ENCODE data around the gene FAXDC2. TPM values are rescaled to one million over a fixed set of nuclear protein-coding genes. Genes with fewer than 3 reads are reported as not detected.

Gene FAXDC2
- total and polyA plus RNA-seq, 2 of the 8 experiments (the other 6 are each of a cell fraction or from before 2014, with no cell fraction given), result 3.7 to 5.9 TPM

GRCh38 chr5:154858972-154859871 lies 8.8 kb upstream of the FAXDC2 start:
- peak overlapping the region; percentile 25; the same call in 1 of the 2 replicates for H3K18ac ChIP-seq (ENCODE audit: extremely low read depth, low read length)
- H2AFZ ChIP-seq (ENCODE audit: low read length), result peak overlapping the region; percentile 11; the same call in 1 of the 2 replicates
- TF ChIP-seq ASH2L (IDR thresholded peaks at IDR 0.05; ENCODE audit: low read length) (peak; percentile 2), KDM1A (IDR thresholded peaks at IDR 0.05; ENCODE audit: borderline replicate concordance, low read length) (peak; percentile 61; the same call in 1 of the 2 replicates), CEBPB (IDR thresholded peaks at IDR 0.05; ENCODE audit: low read depth, low read length) (no peak)
- H4K8ac ChIP-seq (ENCODE audit: extremely low read depth, insufficient read depth, low read length), result no peak overlapping the region
- peaks cover 0 to 9% (median 5%) of the 10 kb centered on the region in 4 experiments; a peak in 6 of 7 replicates for H3K4me1 ChIP-seq (replicated peaks in 1 of 4; ENCODE audit: control insufficient read depth in 3 of 4, insufficient read depth in 4 of 4, low read length in 3 of 4)
- H3K14ac ChIP-seq (ENCODE audit: insufficient read length), result no peak overlapping the region
- no peak overlapping the region for H3K56ac ChIP-seq (replicated peaks; ENCODE audit: insufficient read length, low read depth, low read length)
- H3K9me3 ChIP-seq (ENCODE audit: insufficient read depth in 2 of 2, low read depth in 1 of 2, low read length in 1 of 2), result no peaks in the 10 kb centered on the region
- H2BK20ac ChIP-seq (ENCODE audit: low read length), result no peak overlapping the region
- peak overlapping the region; percentile 92 for H3K23ac ChIP-seq (ENCODE audit: insufficient read length)
- no peak overlapping the region for H4K91ac ChIP-seq (replicated peaks; ENCODE audit: insufficient read length, low read length)
- peaks cover 2 to 11% (median 9%) of the 10 kb centered on the region in 4 experiments; a peak in 6 of 8 replicates for H3K36me3 ChIP-seq (ENCODE audit: control insufficient read depth in 2 of 4, insufficient read depth in 4 of 4, low read length in 3 of 4)
- WGBS, 2 experiments (ENCODE audit: extremely low coverage in 1 of 2, insufficient coverage in 1 of 2, insufficient read length in 1 of 2, insufficient replicate concordance in 2 of 2, low coverage in 1 of 2, low lambda C conversion rate in 2 of 2, missing lambda C conversion rate in 1 of 2), result 21 to 100% methylated on average over 2 to 26 of the region's 26 CpGs
- H3K27me3 ChIP-seq (replicated peaks in 1 of 4; ENCODE audit: control insufficient read depth in 3 of 4, extremely low read depth in 1 of 4, insufficient read depth in 3 of 4, low read length in 3 of 4), result no peaks in the 10 kb centered on the region
- H3K79me1 ChIP-seq (ENCODE audit: low read depth, low read length), result peaks cover 5% of the 10 kb centered on the region; the same call in 1 of the 2 replicates
- H3K79me2 ChIP-seq (ENCODE audit: control insufficient read depth in 1 of 2, insufficient read depth in 2 of 2, low read length in 2 of 2), result peaks cover 22 to 52% of the 10 kb centered on the region in 2 experiments
- FAIRE-seq, result no peak
- H2BK15ac ChIP-seq (ENCODE audit: low read length), result no peak overlapping the region
- H4K5ac ChIP-seq (ENCODE audit: insufficient read length, low read depth, low read length), result no peak overlapping the region
- H2BK120ac ChIP-seq (replicated peaks; ENCODE audit: low read depth, low read length), result no peak overlapping the region
- peaks cover 7% of the 10 kb centered on the region for H3K23me2 ChIP-seq (ENCODE audit: low read depth, low read length)
- no peak overlapping the region for H3K4ac ChIP-seq (replicated peaks; ENCODE audit: insufficient read length, low read depth, low read length)
- peak overlapping the region; percentile 55 to 98 (median 72) for H3K4me3 ChIP-seq (ENCODE audit: extremely low read depth in 1 of 4, insufficient read depth in 2 of 4, low read depth in 3 of 4, low read length in 4 of 4)
- H3K27ac ChIP-seq (ENCODE audit: low read depth, low read length), result no peak overlapping the region
- ChIA-PET CTCF (ENCODE audit: partially characterized antibody) (interaction anchor here (0.6 to 0.9 kb wide), 2 partner anchors 25 to 211 kb away, joined by 3 read pairs; no protein-coding TSS in a partner anchor), POLR2A (ENCODE audit: partially characterized antibody) (interaction anchor here (0.6 to 2.4 kb wide), 30 partner anchors 9 to 407 kb away, joined by 3 to 21 read pairs (median 4); partner anchors contain the start of gene FAXDC2)
- no peak for DNase-seq (ENCODE audit: low read depth in 1 of 2, low spot score in 2 of 2)
- H2BK5ac ChIP-seq (ENCODE audit: low read depth, low read length), result peak overlapping the region; percentile 98; the same call in 1 of the 2 replicates
- H4K20me1 ChIP-seq (replicated peaks in 1 of 2; ENCODE audit: control insufficient read depth in 1 of 2, insufficient read depth in 2 of 2, low read length in 2 of 2), result peaks cover 3 to 6% of the 10 kb centered on the region in 2 experiments
- no peak overlapping the region for H2AK5ac ChIP-seq (ENCODE audit: low read depth, low read length)
- peak overlapping the region; percentile 83 to 92 for H3K4me2 ChIP-seq (ENCODE audit: insufficient read depth in 1 of 2, low read depth in 2 of 2, low read length in 2 of 2)
- peak overlapping the region; percentile 53 to 98 (median 88) for H3K9ac ChIP-seq (replicated peaks in 1 of 4; ENCODE audit: extremely low read depth in 1 of 4, low read depth in 3 of 4, low read length in 3 of 4)
- no peak overlapping the region for H2BK12ac ChIP-seq (ENCODE audit: low read depth, low read length)
